Stimulated activated CD4-positive, alpha-beta T cell treated with anti-CD3 and anti-CD28 coated beads, Interleukin-15, amount 100 ng/mL, for 48 hours (primary cell): ENCODE results near the gene SMAD7.

Experiments used
- DNase-seq, 2 donors: peaks; one replicate each; pipeline ENCODE4 v3.0.0-alpha.2; 2020; ENCODE audit warnings: low read depth in 2 of 2

Gene SMAD7, protein sequence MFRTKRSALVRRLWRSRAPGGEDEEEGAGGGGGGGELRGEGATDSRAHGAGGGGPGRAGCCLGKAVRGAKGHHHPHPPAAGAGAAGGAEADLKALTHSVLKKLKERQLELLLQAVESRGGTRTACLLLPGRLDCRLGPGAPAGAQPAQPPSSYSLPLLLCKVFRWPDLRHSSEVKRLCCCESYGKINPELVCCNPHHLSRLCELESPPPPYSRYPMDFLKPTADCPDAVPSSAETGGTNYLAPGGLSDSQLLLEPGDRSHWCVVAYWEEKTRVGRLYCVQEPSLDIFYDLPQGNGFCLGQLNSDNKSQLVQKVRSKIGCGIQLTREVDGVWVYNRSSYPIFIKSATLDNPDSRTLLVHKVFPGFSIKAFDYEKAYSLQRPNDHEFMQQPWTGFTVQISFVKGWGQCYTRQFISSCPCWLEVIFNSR

DNA sequence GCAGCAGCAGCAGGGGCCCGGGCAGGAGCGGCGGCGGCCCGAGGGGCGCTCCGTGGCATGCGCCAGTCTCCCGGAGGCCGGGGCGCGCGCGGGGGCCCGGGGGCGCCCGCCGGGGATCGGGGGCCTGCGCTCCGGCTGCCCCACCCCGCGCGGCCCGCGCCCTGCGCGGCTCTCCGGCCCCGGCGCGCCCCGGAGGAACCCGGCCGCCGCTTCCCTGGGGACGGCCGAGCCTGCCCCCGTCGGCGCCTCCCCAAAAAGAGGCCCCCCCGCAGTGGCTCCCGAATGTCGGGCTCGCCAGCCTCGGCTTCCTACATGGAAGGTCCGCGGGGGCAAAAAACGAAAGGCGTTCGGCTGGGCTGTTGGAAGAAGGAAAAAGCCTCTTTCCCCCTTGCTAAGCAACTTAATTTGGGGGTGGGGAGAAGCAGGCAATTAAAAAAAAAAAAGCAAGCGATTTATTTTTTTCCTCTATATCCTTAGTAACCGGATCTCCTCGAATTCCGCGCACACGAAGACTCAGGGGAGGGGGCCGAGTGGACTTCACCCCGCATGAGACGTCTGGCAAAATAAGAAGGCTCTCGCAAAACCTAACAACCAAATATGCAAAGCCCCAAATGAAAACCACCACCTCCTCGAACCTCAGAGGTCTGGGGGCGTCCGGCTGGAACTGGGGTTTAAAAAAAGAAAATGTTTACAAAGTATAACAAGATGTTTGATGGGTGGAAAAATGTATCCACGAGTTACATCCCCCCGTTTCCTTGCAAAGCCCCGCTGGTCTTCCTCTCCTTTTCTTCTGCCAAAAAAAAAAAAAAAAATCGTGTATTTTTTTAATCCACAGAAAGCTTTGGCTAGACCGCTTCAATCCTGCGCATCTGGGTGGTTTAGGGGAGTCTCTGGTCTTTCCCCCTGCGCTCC lies at the start of gene SMAD7:
Gene SMAD7, minus strand, starts transcription at position 430 of the 912 bp plus-strand sequence. CDS start 541 bp downstream, outside the sequence.
- no peak for DNase-seq

DNA sequence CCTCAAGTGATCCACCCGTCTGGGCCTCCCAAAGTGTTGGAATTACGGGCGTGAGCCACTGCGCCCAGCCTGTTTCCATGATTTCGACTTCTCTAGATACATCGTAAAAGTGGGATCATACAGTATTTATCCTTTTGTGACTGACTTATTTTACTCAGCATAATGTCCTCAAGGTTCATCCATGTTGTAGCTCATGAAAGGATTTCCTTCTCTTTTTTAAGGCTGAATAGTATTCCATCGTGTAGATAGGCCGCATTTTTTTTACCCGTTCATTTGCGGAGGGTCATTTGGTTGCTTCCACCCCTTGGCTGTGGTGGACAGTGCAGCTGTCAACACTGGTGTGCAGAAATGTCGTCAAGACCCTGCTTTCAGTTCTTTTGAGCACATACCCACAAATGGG lies 48.8 kb upstream of the SMAD7 start:
- DNase-seq: no peak

DNA sequence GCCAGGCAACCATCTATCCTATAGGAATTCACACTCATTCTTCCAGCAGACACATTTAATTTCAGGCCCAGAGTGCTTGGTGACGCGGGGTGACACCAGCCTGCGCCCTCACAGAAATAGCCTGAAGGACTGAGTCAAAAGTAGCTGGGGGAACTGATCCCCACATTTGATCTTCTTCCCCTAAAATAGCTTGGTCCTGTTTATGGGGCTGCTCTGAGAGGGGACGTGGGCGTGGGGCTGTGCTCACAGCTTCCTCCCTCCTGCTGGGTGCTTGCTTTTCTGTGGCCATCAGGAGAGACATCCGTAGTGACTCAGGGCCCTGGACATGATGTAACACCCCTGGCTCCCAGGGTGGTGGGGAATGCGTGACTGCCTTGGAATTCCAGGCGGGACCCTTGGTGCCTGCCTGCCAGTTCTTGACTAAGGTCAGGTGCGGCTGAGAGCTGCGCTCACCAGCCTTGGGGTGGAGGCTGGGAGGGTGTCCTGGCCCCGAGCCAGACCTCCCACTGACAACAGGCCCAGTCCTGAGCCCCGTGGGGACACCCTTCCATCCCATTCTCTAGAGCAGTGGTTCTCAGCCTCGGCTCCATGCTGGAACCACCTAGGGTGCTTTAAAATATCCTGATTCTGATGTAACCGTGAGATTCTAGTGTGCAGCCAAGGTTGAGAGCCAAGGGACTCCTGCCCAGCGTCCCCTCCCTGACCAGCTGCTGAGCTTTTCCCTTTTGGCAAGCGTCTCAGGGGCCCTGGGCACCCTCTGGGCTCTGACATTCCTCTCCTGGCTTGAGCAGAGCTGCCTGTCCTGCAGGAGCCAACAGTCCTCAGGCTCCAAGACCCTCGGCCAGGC lies 47.4 kb upstream of the SMAD7 start:
- DNase-seq: no peak

DNA sequence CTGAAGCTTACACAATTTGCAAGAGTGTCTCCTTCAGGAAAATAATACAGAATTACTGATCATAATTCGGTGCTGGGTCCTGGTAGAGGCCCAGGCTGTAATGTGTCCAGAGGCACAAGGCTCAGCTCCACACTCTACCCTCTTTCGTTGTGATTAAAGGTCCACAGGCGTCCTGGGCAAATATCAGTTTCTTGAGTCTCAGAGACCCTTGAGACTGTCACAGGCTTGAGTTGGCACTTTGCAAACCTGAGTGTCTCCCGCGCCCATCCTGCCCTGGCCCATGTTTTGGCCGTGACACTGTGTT lies 46.9 kb upstream of the SMAD7 start:
- no peak for DNase-seq

DNA sequence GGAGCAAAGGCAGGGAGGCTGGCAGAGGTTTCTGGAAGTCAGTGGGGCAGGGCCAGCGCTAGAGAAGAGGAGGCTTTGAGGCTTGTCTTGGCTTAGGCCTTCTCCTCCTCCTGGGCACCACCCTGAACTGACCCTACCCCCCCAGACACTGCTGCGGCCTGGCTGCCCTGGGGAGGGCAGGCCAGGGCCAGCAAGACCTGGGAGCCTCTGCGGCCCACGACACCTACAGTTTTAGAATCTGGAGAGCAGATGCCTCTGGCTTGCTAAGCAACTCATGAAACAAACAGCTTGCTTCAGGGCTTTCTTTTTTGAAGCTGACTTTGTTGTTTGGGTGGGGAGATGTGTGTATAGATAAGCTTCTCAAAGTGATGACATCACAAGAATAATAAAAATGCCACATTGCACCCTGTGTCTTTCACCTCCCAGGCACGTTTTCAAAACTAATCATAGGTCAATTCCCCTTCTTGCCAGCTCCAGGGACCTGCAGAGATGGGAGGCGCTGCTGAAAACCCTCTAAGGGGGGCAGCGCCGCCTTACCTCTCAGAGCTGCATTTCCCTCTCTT lies 46.2 kb upstream of the SMAD7 start:
- DNase-seq: no peak

DNA sequence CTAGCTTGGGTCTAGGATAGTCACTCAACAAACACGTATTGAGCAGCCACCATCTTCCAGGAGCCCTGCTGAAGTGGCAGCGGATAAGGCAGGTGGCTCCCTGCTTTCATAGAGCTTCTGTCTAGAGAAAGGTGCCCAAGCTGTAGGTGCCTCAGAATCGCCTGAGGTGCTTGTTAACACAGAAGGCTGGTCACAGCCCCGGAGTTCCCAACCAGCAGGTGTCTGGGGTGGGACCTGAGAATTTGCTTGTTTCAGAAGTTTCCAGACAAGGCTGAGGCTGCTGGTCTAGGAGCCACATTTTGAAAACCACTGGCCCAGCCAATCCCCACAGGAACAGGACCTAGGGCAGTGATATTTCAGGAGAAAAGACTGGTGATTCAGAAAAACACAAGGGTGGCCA lies 45.3 kb upstream of the SMAD7 start:
- DNase-seq: no peak

DNA sequence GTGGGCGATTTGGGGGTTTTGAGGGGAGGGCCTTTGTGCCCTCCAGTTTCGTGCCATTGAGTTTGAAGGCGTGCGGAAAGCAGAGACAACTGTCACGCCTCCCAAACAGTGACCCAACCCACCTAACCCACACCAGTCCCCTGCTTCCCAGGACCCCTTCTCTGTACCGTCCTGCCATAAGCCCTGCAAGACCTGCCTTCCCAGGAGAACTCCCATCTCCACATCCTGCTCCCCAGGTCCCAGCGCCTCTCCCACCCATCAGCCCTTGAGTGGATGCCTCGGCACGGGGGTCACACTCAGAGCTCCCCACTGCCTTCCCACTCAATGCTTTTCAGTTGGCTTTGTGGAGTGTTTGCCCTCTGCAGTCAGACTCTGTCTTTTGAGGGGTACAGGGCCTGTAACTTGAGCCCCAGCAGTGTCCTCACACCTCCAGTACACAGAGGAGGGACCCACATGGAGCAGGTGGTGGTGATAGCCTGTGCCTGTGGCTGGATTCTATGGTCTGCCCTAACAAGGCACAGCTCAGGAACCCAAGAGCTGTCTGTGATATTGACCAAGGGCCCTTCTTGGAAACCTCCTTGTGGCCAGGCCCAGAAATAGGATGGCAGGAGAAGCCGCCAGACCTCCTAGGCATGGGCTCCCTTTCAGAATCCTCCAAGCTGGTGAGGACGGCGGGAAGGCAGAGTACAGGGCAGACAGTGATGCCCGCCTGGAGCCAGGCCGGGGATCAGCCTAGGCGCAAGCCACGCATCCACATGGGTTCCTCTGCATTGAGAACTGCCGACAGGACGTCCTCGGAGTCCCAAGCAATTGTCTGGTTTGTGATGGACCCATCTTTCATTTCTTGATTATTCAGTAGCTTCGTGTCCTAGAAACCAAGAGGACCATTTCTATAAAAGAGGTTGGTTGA lies 44.4 kb upstream of the SMAD7 start:
- no peak for DNase-seq

DNA sequence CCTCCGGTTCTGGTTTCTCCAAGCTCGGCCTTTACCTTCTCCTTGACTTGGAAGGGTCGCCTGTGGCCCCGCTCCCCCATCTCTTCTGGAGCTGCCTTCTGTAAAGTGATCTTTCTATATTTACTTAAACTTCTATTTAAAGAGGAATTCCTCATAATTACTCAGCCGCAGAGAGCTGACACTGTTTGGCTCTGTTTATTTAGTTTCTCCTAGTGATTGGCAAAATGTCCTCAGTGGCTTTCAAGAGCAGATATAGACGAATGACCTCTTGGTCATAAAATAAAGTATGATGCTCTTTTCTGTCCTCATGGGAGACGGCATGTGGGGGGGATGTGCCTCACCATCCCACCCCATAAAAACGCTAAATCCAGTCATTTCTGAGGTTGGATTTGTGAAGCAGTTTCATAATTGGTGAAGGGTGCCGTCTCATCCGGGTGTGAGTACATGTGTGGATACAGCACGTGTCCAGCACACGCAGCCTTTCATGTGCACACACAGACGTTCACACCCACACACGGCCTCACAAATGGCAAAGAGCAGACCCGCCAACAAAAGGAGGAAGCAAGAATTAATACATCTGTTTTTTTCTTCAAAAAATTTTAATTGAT lies 43.4 kb upstream of the SMAD7 start:
- no peak for DNase-seq

DNA sequence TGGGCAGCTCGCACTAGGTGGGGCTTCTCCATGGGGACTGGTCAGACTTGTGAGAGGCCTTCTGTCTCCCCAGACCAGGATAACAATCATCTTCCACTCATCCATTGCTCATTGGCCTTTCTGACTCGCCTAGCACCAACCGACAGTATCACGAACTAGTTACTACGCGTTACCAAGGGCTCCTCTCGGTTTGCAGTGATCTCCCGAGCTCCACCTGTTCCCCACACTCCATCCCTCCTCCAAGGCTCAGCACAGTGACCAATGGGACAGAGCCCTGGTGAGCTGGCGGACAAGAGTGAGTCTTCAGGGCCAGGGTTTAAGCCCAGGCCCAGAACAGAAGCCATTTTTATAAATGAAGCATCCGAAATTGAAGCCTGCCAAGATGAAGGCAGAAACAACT lies 42.8 kb upstream of the SMAD7 start:
- DNase-seq: no peak

DNA sequence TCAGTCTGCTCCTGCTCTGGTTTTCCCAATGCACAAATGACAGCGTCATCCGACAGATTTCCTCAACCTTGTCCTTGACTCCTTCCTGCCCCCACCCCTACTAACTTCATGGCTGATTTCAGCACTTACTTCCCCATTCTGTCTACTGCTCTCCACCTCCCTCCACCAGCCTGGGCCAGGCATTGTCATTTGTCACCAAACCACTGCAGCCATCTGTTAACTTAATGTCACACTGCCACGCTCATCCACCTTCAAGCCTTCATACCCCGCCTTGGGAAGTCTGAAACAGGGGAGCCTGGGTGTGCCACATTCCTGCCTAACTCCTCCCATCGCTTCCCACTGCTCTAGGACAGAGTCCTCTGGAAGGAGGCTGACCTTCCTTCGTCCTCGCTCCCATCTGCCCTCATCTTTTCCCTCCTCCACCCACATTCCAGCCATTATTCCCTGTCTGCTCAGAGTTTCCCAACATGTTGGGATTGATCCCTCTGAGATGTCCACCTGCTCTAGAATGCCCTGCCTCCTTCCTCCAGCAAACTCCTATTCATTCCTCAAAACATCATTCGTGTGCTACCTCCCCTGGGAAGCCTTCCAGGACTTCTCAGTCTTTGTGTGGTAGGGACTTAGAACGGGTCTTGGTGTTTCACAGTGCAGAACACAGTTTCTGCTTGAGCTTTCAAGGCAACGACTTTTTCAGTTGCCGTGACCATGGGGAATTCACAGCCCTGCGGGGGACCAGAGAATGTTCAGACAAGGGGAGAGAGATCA lies 42.2 kb upstream of the SMAD7 start:
- DNase-seq: no peak

DNA sequence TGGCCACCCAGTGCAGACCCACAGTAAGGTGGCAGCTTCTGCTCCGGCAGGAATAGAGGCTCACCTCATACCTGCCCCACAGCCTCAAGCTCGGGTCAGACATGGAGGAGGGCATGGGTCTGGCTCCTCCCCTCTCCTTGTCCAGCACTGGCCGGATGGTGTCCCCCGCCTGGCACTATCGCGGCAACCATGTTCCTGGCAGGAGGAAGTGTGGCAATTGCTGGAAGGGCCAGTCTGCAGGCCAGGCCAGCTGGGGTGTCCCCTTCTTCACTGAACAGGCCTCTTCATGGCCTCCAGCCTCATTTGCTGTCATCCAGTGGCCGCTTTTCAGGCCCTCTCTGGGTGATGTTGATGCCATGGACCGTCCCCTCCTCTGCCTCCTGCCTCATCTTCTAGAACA lies 41.4 kb upstream of the SMAD7 start:
- no peak for DNase-seq

DNA sequence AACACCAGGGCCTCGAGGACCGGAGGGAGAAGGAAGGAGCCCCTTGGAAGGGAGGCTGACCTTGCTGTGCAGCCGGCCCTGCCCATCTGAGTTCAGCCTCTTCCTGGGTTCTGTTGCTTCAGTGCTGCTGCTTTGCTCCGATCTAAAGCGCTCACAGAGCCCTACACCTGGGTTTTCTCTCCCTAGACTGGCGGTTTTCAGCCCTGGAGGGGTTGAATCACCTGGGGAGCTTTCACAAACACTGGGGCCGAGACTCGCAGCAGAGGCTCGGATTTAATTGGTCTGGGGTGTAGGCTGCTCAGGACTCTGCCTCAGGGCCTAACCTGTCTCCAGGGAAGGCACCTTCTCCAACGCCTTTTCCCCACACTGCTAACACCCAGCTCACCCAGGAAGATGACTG lies 40.9 kb upstream of the SMAD7 start:
- no peak for DNase-seq

DNA sequence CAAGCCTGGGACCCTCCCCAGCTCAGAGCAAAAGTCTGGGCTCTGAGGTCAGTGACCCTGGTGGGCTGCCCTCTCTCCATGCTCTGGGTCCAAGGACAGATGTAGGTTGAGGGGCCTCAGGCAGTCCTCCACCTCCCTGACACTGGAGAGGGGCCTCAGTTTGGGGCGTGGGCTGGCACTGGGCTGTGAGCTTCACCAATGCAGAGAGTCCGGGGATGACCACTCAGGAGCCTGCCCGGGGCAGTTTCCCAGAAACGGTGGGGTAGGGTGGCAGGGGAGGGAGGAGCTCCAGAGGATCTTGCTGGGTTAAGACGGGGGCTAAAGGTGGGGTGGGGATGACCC lies 40.5 kb upstream of the SMAD7 start:
- DNase-seq: no peak

DNA sequence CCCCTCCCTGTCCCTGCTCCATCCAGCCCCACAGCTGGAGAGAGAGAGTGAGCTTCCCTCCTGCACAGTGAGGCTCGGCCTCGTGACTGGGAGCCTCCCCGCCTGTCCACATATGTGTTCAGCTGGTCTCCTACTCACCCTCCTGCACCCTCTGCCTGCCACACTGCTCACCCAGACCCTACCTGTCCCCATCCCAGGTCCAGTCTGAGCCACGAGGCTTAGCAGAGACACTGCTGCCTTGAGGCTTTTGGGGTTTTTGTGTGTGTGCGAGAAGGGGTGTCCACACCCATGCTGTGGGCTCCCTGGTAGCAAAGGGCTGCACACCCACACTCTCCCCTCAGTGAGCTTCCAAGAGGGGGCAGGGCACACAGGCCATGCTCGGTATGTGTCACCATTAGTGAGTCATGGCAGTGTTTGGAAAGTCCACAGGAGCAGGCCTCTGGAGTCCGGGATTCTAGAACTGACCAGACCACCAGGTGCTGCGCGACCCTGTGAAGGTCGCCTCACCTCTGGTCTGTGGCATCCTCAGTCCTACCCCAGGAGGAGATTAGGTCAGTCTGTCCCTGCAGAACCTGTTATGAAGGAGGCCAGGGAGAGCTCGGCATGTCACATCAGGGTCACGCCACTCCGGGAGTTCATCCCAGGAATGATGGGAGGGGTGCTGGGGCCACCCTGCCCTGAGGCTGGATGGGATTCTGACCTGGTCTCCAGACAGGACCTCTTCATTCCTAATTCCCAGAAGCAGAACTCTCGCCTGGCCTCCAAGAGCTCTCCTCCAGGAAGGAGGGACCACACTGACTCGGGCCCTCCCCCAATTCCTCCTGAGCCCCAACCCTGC lies 39.9 kb upstream of the SMAD7 start:
- no peak for DNase-seq

DNA sequence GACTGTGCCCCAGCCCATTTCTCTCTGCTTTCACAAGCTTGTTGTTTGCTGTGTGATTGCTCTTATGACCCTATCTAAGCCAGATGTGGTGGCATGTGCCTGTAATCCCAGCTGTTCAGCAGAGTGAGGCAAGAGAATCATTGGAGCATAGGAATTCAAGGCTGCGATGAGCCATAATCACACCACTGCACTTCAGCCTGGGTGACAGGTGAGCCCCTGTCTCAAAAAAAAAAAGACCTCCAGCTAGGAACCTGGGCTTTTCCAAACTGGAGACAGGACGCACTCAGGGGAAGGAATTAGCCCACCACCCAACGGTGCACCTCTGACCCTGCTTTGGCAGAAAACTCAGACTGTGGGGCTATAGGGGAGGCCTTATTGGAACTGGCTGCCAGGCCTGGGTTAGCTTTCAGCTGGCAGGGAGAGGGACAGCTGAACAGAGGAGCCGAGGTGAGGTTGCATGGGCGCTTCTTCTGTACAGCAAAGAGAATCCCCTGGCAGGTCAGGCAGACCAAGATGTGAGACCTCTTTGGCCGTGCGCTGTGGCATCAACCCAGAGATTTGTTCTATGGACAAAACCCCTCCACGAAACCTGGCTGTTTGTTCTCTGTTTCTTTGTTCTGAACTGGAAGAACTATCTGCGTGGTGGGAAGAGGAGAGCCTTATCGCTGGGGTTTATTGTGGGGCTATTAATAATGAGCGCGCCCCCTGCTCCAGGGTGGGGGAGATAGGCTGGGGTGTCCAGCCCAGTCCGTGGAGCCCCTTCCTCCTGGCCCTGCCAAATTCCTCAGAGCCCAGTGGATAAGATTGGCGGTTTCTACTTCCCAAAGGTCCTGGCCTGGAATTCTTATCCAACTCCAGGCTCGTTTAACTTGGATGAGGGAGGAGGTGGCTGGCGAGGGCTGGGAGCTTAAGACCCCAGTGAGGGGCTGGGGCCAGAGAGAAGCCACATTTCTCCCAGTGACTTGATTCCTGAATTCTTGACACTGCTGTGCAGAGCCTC lies 38.8 kb upstream of the SMAD7 start:
- DNase-seq: no peak

DNA sequence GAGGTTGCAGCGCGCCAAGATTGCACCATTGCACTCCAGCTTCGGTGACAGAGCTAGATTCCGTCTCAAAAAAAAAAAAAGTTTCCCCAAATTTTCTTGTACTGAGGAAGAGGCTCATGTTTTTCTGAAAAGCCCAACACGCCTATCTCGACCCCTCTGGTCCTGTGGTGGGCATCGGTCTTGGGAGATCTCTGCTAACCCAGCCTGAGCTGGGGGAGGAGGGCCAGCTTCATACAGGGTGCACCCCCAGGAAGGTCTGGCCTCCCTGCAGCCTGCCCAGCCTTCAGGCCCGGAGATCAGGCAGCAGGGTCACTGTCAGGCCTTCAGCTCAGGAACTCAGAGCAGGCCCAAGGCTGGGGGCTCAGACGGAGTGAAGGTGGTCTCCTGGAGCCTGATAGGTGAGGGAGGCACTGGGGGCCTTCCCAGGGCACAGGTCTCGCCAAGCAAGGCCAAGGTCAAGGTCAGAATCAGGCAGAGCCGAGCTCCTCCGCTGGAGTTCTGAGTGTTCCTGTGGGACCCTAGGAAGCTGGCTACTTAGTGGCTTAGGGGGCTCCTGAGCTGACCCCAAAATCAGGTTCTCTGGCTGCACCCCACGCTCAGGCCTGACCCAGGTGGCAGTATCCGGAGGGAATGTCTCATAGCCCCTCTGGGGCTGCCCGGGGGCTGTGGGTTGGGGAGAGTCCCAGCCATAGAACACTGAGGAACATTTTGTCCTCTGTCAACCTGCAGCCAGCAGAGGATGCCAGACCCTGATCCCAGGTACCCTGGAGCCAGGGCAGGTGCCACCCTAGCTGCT lies 37.9 kb upstream of the SMAD7 start:
- DNase-seq: no peak

DNA sequence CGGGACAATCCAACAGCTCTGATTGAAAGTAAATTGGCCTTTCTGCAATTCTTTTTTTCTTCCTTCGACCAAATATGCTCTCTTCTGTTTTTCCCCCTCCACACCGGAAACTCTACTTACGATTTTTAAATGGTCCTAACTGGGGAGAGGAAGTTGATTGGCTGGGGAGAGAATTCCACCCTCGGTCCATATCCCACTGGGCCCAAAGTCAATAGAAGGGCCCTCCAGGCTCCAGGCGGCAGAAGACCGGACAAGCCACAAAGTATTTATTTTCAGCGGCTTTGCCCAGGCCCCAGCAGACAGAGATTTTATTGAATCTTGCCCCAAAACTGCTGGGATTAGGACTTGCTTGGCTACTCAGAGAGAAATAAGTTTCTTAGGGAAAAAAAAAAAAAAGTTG lies 37.1 kb upstream of the SMAD7 start:
- DNase-seq: no peak
